HG02852 (cell line): ENCODE results near the gene PDZD2.

Experiments used
- ATAC-seq: cut with Tn5 transposase; IDR thresholded peaks from one replicate; pipeline ENCODE4 v1.9.1; 2021; ENCODE audit warnings: mild to moderate bottlenecking, moderate library complexity; ENCODE audit not compliant: unreplicated experiment

Gene PDZD2

GRCh38 chr5:32123058-32123805, 484.3 kb downstream of the PDZD2 start:
- no peak for ATAC-seq

DNA sequence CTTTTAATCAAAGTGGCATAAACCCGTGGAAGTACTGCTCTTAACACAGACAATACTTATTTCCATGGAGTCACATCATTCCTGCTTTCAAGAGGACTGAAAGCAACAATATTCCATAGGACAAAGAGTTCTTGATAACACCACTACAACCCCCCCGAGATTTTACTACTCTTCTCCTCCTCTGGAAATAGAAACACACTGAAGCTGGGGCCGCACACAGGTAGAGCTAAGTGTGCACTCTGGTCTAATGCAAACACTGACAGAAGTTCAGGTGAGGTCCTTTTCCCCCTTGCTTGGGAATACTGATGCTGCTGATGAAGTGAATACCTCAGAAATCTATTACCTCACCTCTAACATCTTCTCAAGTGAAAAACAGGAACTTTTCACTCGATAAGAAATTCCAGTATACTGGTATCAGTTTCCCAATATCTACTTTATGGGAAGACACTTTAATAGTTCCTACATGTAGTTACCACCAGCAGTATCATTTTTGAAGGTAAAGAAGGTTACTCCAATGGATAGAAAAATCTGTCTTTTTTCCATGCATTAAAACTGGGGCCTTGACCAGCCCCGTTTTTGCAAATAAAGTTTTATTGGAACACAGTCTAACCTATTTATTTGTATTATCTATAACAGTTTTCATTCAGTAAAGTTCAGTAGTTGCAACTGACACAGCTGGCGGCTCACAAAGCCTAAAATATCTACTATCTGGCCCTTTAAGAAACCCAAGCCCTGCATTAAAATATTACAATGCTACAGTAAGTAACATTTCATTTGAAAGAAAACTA, 485.2 kb downstream of the PDZD2 start:
- ATAC-seq: no peak

DNA sequence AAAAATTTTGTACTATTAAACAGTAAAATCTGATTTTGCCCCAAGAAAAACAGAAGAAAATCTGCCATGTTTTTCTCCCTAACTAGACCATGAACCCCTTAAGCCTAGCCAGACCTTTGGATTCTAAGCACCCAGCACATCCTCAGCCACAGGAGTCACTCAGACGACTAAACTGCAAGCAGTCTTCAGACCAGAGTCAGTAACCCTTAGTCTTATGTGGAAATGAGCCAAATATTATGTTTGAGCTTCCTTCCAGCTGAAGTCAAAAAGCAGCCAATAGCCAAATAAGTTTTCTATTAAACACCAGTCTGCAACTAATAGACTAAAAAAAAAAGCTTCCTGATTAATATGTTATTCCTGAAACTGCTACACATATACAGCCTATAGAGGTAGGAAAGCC, 487.8 kb downstream of the PDZD2 start:
- no peak for ATAC-seq

DNA sequence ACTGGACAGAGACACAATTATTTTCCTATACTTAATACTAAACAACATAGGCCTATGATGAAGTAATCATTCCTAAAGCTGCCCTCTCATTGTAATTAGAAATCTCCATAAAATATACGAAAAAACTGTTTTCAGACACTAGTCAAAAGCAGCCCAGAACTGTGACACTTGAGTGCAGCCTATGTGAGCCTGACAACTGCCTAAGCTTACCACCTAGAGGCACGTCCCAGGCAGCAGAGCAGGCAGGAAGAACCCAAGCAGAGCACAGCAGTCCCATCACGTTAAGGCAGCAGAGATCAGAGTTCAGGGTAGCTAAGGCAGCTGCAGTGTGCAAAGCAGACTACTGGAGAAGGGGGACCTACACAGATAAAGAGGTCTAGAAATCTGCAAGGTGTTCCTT, 488.8 kb downstream of the PDZD2 start:
- ATAC-seq: no peak

GRCh38 chr5:32129074-32129598, 490.2 kb downstream of the PDZD2 start:
- no peak for ATAC-seq

DNA sequence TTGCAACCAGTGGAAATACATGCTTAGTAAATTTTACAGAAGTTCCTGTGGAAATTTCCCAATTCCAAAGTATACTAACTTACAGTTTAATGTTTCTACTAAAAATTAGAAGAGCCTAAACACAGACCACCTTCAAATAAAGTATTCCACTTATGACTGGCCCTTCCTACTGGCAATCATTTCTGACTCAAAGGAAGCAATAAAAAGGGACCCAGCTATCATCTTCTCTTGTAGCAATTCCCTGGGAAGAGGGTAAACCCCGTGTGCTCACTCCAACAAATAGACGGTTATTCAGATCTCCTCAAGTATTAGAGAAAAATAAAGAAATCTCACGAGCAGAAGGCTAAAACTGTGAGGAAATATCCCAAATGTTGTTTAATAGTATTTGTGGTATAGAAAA, 491.9 kb downstream of the PDZD2 start:
- no peak for ATAC-seq

GRCh38 chr5:32131604-32132003, 492.7 kb downstream of the PDZD2 start:
- ATAC-seq: no peak

DNA sequence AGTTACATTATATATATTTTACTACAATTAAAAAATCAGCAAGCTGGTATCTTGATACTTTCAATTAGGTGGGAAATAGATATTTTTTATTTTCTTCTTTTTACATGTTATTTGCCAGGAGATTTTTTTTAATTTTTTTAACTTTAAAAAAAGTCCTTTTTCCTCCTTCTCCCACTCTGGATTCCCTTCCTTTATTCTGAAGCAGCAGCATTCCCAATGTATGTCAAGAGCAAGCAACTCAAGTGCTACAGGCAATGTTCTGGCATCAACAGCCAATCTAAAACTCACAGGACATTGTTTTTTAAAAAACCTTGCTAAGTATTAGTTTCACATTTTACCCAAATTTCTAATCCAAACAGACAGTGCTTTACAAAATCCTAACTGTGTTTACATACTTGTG, 493.8 kb downstream of the PDZD2 start:
- ATAC-seq: no peak

DNA sequence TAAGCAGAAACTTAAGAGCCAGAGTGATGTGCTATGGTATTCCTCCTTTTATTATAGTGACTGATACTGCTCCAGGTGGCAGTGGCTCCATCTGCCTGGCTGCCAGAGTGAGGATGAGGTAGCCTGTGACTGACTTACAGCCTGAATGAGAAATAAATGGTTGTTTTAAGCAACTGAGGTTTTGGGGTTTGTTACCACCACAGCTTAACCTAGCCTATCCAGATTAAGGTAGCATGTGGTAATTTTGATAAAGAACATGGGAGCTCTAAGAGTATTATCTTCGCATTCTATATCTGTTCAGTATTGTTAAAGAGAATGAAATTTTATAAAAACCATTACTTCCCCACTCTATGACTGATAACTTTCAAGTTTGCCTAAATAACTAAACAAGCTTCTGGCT, 496.2 kb downstream of the PDZD2 start:
- no peak for ATAC-seq

- ATAC-seq: no peak
Measured at GRCh38 chr5:32136342-32136741, 497.4 kb downstream of the PDZD2 start.

DNA sequence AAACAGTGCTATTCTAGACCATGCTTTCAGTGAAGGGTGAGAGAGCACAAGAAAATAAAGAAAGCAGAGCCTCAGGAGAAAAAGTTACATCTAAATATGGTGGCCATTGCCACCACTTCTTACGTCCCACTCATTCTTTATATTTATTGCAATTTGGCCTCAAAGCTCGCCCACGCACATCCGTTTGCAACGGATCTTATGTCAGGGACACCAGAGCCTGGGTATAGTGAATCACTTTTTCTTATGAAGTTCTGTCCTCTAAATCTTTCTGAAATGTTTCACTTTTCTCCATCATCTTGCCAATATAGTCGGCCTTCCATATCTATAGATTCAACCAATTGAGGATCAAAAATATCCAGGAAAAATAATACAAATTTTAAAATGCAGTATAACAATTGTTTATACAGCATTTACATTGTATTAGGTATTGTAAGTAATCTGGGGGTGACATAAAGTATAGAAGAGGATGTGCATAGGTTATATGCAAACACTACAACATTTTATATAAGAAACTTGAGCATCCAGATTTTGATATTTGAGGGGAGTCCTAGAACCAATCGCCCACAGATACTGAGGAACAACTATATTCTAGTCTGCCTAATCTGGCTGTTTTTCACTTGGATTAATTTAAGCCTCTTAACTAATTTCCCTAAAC, 500.0 kb downstream of the PDZD2 start:
- no peak for ATAC-seq

DNA sequence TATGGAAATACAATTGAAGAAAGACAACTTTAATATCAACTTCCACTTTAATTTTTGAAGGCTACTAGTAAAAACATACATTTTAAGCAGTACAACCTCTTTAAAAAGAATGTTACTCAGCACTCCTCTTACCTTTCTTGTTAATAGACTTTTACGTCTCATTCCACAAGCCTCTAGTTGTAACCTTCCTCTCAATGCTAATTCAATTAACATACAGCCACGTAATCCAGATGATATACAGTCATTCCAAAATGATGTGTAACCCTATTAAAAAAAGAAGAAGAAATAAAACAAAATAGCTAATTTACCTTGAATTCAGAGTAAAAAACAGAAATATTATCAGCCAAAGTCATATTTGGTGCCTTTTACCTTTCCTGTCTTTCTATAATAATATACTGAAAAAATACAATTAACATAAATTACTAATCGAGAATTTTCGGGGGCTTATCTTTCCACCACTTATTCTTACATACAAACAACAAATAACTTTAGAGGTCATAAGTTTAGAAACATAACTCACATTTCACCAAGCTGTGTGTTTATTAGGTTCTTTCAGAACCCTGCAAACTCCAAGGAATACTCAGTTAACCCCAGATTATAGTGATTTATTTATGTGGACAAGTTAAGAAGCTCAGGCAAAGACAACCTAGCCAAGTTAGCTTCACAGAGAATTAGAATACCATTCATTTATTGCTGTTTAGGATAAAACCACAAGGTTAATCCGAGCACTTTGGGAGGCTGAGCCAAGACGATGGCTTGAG, 504.9 kb downstream of the PDZD2 start:
- ATAC-seq: no peak

DNA sequence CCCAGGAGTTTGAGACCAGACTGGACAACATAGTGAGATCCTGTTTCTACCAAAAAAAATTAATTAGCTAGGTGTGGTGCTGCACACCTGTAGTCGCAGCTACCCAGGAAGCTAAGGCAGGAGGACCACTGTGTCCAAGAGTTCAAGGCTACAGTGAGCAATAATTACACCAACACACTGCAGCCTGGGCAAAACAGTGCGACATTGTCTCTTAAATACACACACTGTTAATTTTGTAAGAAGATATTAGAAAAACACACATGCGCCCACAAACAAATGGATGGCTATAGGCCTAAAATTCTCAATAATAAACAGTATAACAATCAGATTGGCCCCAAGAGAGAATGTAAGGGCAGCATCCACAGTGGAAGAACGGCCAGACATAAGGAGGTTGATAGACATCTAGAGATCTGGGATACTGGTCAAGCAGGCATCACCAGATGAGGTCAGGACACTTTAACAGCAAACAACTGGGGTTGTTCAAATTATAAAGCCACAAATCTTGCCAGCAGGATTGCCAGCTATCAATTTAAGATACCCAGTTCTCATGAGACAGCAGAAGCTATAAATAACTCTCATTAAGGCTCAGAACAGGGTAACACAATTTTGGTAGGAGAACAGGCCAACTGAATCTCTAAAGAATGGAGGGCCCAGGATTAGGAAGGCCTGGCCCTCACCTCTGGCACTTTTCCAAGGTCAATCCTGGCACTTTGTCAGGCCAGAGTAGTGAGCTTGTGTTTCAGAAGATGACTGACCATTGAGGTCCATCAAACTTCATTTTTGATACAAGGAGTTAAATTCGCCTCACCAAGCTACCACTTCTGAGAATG, 505.7 kb downstream of the PDZD2 start:
- no peak for ATAC-seq

GRCh38 chr5:32145378-32145777, 506.4 kb downstream of the PDZD2 start:
- no peak for ATAC-seq

DNA sequence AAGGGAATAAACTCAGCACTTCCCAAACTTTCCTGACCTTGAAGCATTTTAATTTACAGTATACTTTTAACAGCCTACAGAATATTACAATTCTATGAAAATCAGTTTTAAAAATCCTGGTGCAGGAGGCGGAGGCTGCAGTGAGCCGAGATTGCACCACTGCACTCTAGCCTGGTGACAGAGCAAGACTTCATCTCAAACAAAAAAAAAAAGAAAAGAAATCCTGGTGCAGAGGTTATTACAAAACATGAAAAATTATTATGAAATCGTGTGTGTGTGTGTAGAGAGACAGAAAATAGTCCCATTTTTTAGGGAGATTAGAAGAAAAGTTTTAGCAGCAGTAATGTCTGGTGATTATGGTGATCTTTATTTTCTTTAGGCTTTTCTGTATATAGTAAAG, 508.3 kb downstream of the PDZD2 start:
- ATAC-seq: no peak

GRCh38 chr5:32147959-32148358, 509.0 kb downstream of the PDZD2 start:
- ATAC-seq: no peak

GRCh38 chr5:32150366-32150765, 511.4 kb downstream of the PDZD2 start:
- ATAC-seq: no peak

DNA sequence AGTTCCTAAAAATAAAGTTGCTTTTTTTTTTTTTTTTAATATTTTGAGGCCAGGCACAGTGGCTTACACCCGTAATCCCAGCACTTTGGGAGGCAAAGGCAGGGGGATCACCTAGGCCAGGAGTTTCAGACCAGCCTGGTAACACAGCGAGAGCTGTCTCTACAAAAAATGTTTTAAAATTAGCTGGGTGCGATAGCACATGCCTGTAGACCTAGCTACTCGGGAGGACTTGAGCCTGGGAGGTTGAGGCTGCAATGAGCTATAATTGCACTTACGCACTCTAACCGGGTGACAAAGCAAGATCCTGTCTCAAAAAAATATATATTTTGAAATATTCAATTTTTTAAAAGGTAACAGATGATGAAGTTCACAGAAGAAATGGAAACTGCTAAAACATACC, 512.3 kb downstream of the PDZD2 start:
- ATAC-seq: no peak

- ATAC-seq: no peak
Measured at GRCh38 chr5:32153723-32154122, 514.8 kb downstream of the PDZD2 start.

DNA sequence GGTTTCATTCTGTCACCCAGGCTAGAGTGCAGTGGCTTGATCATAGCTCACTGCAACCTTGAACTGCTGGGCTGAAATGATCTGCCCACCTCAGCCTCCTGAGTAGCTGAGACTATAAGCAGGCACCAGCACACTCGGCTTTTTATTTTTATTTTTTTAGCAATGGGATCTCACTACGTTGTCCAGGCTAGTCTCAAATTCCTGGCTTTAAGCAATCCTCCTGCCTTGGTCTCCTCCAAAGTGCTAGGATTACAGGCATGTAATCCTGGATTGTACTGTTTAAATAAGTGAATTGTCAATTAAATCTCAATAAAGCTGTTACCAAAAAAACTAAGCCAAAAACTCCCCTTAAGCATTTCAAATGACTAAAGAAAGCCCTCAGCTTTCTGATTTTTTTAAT, 516.3 kb downstream of the PDZD2 start:
- ATAC-seq: no peak
